H1 (cell line): Measurements from ENCODE around the gene SUPT7L. TPM values are rescaled to one million over a fixed set of nuclear protein-coding genes. Genes with fewer than 3 reads are reported as not detected.

Experiments
- ATF2 ChIP-seq: IDR thresholded peaks from 2 replicates; pipeline ENCODE4 v1.6.1; 2012; ENCODE audit warnings: low read length, inconsistent platforms
- CHD7 ChIP-seq: fragments of 300-600 bp; sonication (generic); IDR thresholded peaks from 2 replicates; pipeline ENCODE4 v1.7.1; 2012; ENCODE audit warnings: low read length, moderate library complexity, mild to moderate bottlenecking, inconsistent platforms; ENCODE audit not compliant: insufficient replicate concordance
- CREB1 ChIP-seq: IDR thresholded peaks from 2 replicates; pipeline ENCODE4 v1.6.1; 2012; ENCODE audit warnings: inconsistent platforms
- EP300 ChIP-seq, 2 experiments: IDR thresholded peaks; 1 replicate in 1 of 2; 2 replicates in 1 of 2; pipeline ENCODE4 v1.6.1; 2011 to 2012; ENCODE audit warnings: low read depth in 2 of 2, low read length in 2 of 2, mild to moderate bottlenecking in 2 of 2, borderline replicate concordance in 1 of 2, inconsistent platforms in 1 of 2, moderate library complexity in 1 of 2
- HDAC2 ChIP-seq, 2 experiments: fragments of 300-600 bp in 1 of 2; sonication (generic) in 1 of 2; IDR thresholded peaks; 2 replicates each; pipeline ENCODE4 v1.6.1; 2011 to 2012; ENCODE audit warnings: low read depth in 2 of 2, low read length in 2 of 2, mild to moderate bottlenecking in 2 of 2, moderate library complexity in 2 of 2, borderline replicate concordance in 1 of 2, inconsistent platforms in 1 of 2
- TBP ChIP-seq: IDR thresholded peaks from 2 replicates; pipeline ENCODE4 v1.6.1; 2011; ENCODE audit warnings: low read depth, low read length, improper control_type of control experiment
- YY1 ChIP-seq: IDR thresholded peaks from 2 replicates; pipeline ENCODE4 v1.6.1; 2011; ENCODE audit warnings: low read depth, mild to moderate bottlenecking, low read length
- polyA plus RNA-seq, 7 experiments: library from polyadenylated mRNA; depleted of rRNA in 3 of 7; stranded (reverse) in 5 of 7; unstranded in 2 of 7; fragments of >200 nt in 5 of 7; fragments of 200-250 nt in 2 of 7; gene quantifications; 1 replicate in 5 of 7; 2 replicates in 1 of 7; 4 replicates in 1 of 7; pipeline versions ENCODE4 v1.2.1 to v1.2.3, GENCODE V29; 2011 to 2013; ENCODE audit warnings: missing spikeins in 2 of 7, mixed read lengths in 2 of 7
- total RNA-seq: library from RNA; stranded (reverse); fragmentation: NEBNext Ultra II Directional; extraction: Animal tissue kit (Norgen Biotek cat#: 25700); gene quantifications from 2 replicates; pipeline ENCODE4 v1.2.1, GENCODE V29; 2021

Gene SUPT7L
- total and polyA plus RNA-seq, 2 of the 8 experiments (the other 6 are each of a cell fraction or from before 2014, with no cell fraction given) = 22.2 to 26.6 TPM

- TF ChIP-seq ATF2 (no peak), CREB1 (no peak), YY1 (no peak), CHD7 (no peak), HDAC2 (IDR thresholded peaks at IDR 0.05; ENCODE audit: borderline replicate concordance in 1 of 2, low read depth in 2 of 2, low read length in 2 of 2) (no peak), TBP (no peak), EP300 (IDR thresholded peaks at IDR 0.05; ENCODE audit: borderline replicate concordance in 1 of 2, low read depth in 2 of 2, low read length in 2 of 2) (no peak)
Measured at GRCh38 chr2:27655155-27655951, 8.1 kb downstream of the SUPT7L start (continued).
